Measurements from ENCODE around the gene DLG2.

- TF ChIP-seq CTCF (IDR thresholded peaks at IDR 0.05) (no peak), EP300 (IDR thresholded peaks at IDR 0.05) (no peak), POLR2A (IDR thresholded peaks at IDR 0.05; ENCODE audit: low read depth) (no peak)
Measured at GRCh38 chr11:83764643-83765042, 1862.5 kb downstream of the DLG2 start.
